K562 (cell line): Measurements from ENCODE around the gene HOXB8. TPM values are rescaled to one million over a fixed set of nuclear protein-coding genes. Genes with fewer than 3 reads are reported as not detected.

Source experiments
- ATAC-seq: fragments of 200-7000 bp; cut with Tn5 transposase; 3 replicates; pipeline ENCODE4 v1.9.1; 2020; ENCODE audit warnings: moderate library complexity
- BruUV-seq: library from RNA; stranded (reverse); fragments of 400-500 nt; replicated peaks from 2 replicates; lab custom pipeline; 2021; lab: Mats Ljungman, UMichigan
- CTCF ChIA-PET: fragments of 300-600 bp; formaldehyde crosslinking; extraction: SDS; loops from one replicate; lab custom pipeline; 2021; ENCODE audit warnings: low intra/inter-chr PET ratio; lab: Yijun Ruan, JAX
- POLR2A ChIA-PET: fragments of 300-600, 350-650 bp; sonication (Branson Sonifier 250); formaldehyde crosslinking; extraction: SDS; loops from one replicate; lab custom pipeline; 2021; ENCODE audit warnings: antibody characterized with exemption, inconsistent platforms; lab: Yijun Ruan, JAX
- DNase-seq, 4 experiments: peaks; one replicate each; pipeline versions ENCODE4 v3.0.0 to v3.0.0-alpha.2; 2011 to 2018; ENCODE audit warnings: low spot score in 3 of 4, mixed read lengths in 3 of 4; ENCODE audit errors: extremely low read depth in 1 of 4
- FAIRE-seq: peaks from 2 replicates; lab custom pipeline; 2011; peaks lifted over from hg19 to GRCh38; lab: Jason Lieb, UNC
- H2AFZ ChIP-seq: 2 replicates; pipeline ENCODE4 v1.6.0; 2011; ENCODE audit warnings: low read depth, low read length, control low read depth, inconsistent platforms
- H3K27ac ChIP-seq: fragments of 200-600 bp; 3 replicates; pipeline ENCODE4 v1.8.0; 2011; ENCODE audit warnings: low read depth, mild to moderate bottlenecking, control low read depth, inconsistent platforms, low read length, moderate library complexity, mixed read lengths; ENCODE audit errors: extremely low read depth
- H3K27me3 ChIP-seq, 2 experiments: fragments of 300-600 bp in 1 of 2; 2 replicates in 1 of 2; 3 replicates in 1 of 2; pipeline versions ENCODE4 v1.6.0 to v1.8.0; 2011; ENCODE audit warnings: inconsistent platforms in 2 of 2, low read length in 2 of 2, mild to moderate bottlenecking in 1 of 2, mixed read lengths in 1 of 2, moderate library complexity in 1 of 2; ENCODE audit not compliant: control insufficient read depth in 2 of 2, insufficient read depth in 2 of 2
- H3K36me3 ChIP-seq: fragments of 300-600 bp; 3 replicates; pipeline ENCODE4 v1.8.0; 2011; ENCODE audit warnings: mild to moderate bottlenecking, low read length, inconsistent platforms; ENCODE audit not compliant: control insufficient read depth, insufficient read depth
- H3K4me1 ChIP-seq, 2 experiments: fragments of 200-600 bp in 1 of 2; replicated peaks in 1 of 2; 2 replicates in 1 of 2; 3 replicates in 1 of 2; pipeline versions ENCODE4 v1.5.1 to v1.8.0; 2011; ENCODE audit warnings: inconsistent platforms in 2 of 2, low read length in 2 of 2, mild to moderate bottlenecking in 1 of 2, mixed read lengths in 1 of 2, moderate library complexity in 1 of 2; ENCODE audit not compliant: control insufficient read depth in 2 of 2, insufficient read depth in 2 of 2
- H3K4me2 ChIP-seq: 2 replicates; pipeline ENCODE4 v1.6.1; 2011; ENCODE audit warnings: low read length, control low read depth, inconsistent platforms, mixed read lengths; ENCODE audit not compliant: insufficient read depth
- H3K4me3 ChIP-seq: fragments of 200-600 bp; sonication (generic), shearing (Covaris generic); 2 replicates; pipeline ENCODE4 v1.5.1; 2016; ENCODE audit warnings: control low read depth, inconsistent platforms
- H3K79me2 ChIP-seq: fragments of 200-600 bp; 3 replicates; pipeline ENCODE4 v1.8.0; 2011; ENCODE audit warnings: low read length, inconsistent platforms; ENCODE audit not compliant: control insufficient read depth, insufficient read depth
- H3K9ac ChIP-seq, 2 experiments: 2 replicates each; pipeline versions ENCODE4 v1.6.0 to v1.6.1; 2011; ENCODE audit warnings: low read depth in 2 of 2, low read length in 2 of 2, control low read depth in 1 of 2, inconsistent platforms in 1 of 2, mild to moderate bottlenecking in 1 of 2, mixed read lengths in 1 of 2; ENCODE audit not compliant: insufficient read depth in 1 of 2
- H3K9me1 ChIP-seq: one replicate; pipeline ENCODE4 v1.6.0; 2011; ENCODE audit warnings: inconsistent platforms, mild to moderate bottlenecking, low read length, moderate library complexity; ENCODE audit not compliant: control insufficient read depth, insufficient read depth
- H3K9me3 ChIP-seq: replicated peaks from 2 replicates; pipeline ENCODE4 v1.5.1; 2011; ENCODE audit warnings: low read depth, low read length, inconsistent platforms; ENCODE audit not compliant: control insufficient read depth, insufficient read depth
- H4K20me1 ChIP-seq: replicated peaks from 2 replicates; pipeline ENCODE4 v1.6.1; 2011; ENCODE audit warnings: low read length, inconsistent platforms, mixed read lengths; ENCODE audit not compliant: control insufficient read depth, insufficient read depth
- KDM2B ChIP-seq: fragments of 250-450 bp; sonication (Bioruptor Pico); IDR thresholded peaks from 2 replicates; pipeline ENCODE4 v1.8.0; 2021; ENCODE audit warnings: mild to moderate bottlenecking, moderate library complexity
- NCOA2 ChIP-seq, 2 experiments: fragments of 450-650 bp; IDR thresholded peaks; 2 replicates each; pipeline ENCODE4 v1.6.1; 2018; ENCODE audit warnings: mild to moderate bottlenecking in 2 of 2, moderate library complexity in 1 of 2; ENCODE audit not compliant: partially characterized antibody in 2 of 2
- POLR2AphosphoS5 ChIP-seq: IDR thresholded peaks from 2 replicates; pipeline ENCODE4 v1.6.1; 2011; ENCODE audit warnings: mild to moderate bottlenecking, low read depth, low read length, moderate library complexity; ENCODE audit not compliant: control insufficient read depth, insufficient read depth
- RHOXF2B ChIP-seq: fragments of 250-450 bp; sonication (Bioruptor Pico); conservative IDR thresholded peaks from 2 replicates; pipeline ENCODE4 v1.5.1; 2021
- SAP30 ChIP-seq: fragments of 200-600 bp; sonication (generic); IDR thresholded peaks from 2 replicates; pipeline ENCODE4 v1.6.1; 2012; ENCODE audit warnings: borderline replicate concordance, low read depth, mild to moderate bottlenecking, moderate library complexity, low read length, control low read depth, inconsistent platforms; ENCODE audit not compliant: insufficient read depth, poor library complexity, severe bottlenecking
- XRCC5 ChIP-seq: fragments of 200-400 bp; formaldehyde crosslinking; IDR thresholded peaks from 2 replicates; pipeline ENCODE4 v1.6.1; 2017; ENCODE audit warnings: low read depth, mild to moderate bottlenecking, low read length
- ZEB2 ChIP-seq: fragments of 450-650 bp; IDR thresholded peaks from 2 replicates; pipeline ENCODE4 v1.6.1; 2016
- ZNF253 ChIP-seq: fragments of 250-450 bp; sonication (Bioruptor Pico); conservative IDR thresholded peaks from 2 replicates; pipeline ENCODE4 v1.6.1; 2021; ENCODE audit warnings: mild to moderate bottlenecking
- WGBS: fragments of 100-300 bp; shearing (Covaris generic); methylation state at CpG from one replicate; pipeline ENCODE4 v1.1.6; 2016; ENCODE audit warnings: low coverage, mixed read lengths; ENCODE audit not compliant: insufficient coverage; ENCODE audit errors: missing lambda C conversion rate; 5-methylcytosine and 5-hydroxymethylcytosine counted together
- in situ Hi-C: fragments of 300-500 bp; cut with MboI; formaldehyde crosslinking; loops from 4 replicates; pipeline ENCODE4 v1.15.0; 2018; ENCODE audit warnings: inconsistent platforms, mixed read lengths
- intact Hi-C: fragments of 100-400 bp; cut with micrococcal nuclease; formaldehyde crosslinking; loops from 2 replicates; pipeline ENCODE4 v1.14.2; 2022
- polyA plus RNA-seq, 8 experiments: library from polyadenylated mRNA; depleted of rRNA in 4 of 8; stranded (reverse) in 5 of 8; unstranded in 3 of 8; fragments of >200 nt; fragmentation: Nextera tagmentation in 2 of 8; fragmentation: Illumina TruSeq in 1 of 8; extraction: Ambion mirVana in 2 of 8; extraction: Trizol in 1 of 8; gene quantifications; 2 replicates each; pipeline versions ENCODE4 v1.2.1 to v1.2.3, GENCODE V29; 2011 to 2014; ENCODE audit warnings: inconsistent platforms in 1 of 8, missing spikeins in 1 of 8
- total RNA-seq, 7 experiments: library from RNA; depleted of rRNA in 6 of 7; stranded (reverse); fragments of >200 nt in 6 of 7; fragmentation: Illumina TruSeq in 2 of 7; extraction: Trizol in 2 of 7; gene quantifications; 2 replicates each; pipeline versions ENCODE4 v1.2.1 to v1.2.3, GENCODE V29; 2011 to 2021; ENCODE audit warnings: low replicate concordance in 1 of 7
- TF ChIP-seq, protein P1 (sequence below): fragments of 450-650 bp; IDR thresholded peaks from 2 replicates; pipeline ENCODE4 v1.6.1; 2016; ENCODE audit warnings: missing biosample characterization, missing genetic modification characterization

Gene HOXB8
- total and polyA plus RNA-seq, 9 of the 15 experiments (the other 6 are each of a cell fraction or from before 2014, with no cell fraction given): 0.52 to 23.8 (median 3.6) TPM

DNA sequence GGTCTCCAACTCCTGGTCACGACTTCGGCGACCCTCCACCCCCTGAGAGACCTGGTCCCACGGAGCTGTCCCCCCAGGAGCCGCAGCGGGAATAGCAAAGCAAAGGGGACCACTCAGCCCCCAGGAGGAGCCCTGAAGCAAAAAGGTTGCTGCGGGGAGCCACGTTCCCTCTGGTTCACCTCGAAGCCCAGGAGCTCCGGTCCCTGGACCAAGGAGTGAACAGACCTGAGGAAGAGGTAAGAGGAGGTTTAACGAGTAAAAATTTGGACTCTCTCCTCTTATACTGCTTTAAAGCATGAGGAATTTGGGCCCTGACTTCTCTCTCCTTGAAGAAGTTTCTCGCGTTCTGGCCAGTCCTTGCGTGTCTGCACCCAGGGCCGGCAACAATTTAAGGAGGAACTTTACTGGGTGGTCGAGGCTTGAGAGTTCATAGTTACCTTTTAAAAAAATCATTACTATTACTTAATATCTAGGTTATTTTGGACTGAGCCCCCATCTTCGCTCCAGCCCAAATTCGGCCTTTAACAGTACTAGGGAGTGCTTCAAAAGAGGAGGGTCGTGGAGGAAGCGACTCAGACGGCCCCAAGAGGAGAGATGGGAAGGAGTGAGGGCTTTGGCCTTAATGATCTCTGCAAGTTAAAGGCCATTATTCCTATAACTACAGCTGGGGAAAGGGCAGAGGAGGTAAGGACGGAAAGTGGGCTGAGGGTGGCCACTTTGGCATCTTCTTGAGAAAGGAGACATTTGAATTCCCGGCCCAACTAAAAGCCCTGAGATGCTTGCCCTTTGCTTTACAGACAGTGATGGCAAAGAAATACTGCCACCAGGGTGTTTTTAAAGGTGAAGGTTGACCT is 28.0 kb upstream of the HOXB8 start:
- peaks cover 4% of the 10 kb centered on the region for H3K9me1 ChIP-seq
- BruUV-seq: no TSS peak
- ATAC-seq: no peak
- in situ Hi-C loops: no loop called here
- H3K4me3 ChIP-seq: no peak overlapping the region
- no peaks in the 10 kb centered on the region for H3K9me3 ChIP-seq
- H3K27me3 ChIP-seq: no peaks in the 10 kb centered on the region
- H3K27ac ChIP-seq: no peak overlapping the region
- H3K79me2 ChIP-seq: peaks cover 41% of the 10 kb centered on the region
- no peaks in the 10 kb centered on the region for H3K36me3 ChIP-seq
- WGBS: 70% methylated on average over 21 of the region's 23 CpGs
- H3K9ac ChIP-seq: no peak overlapping the region
- no peak overlapping the region for H2AFZ ChIP-seq
- POLR2A ChIA-PET: interaction anchor here (1.2 to 5.1 kb wide), 3 partner anchors 14 to 29 kb away, joined by 3 to 14 read pairs (median 5); partner anchors contain the start of gene HOXB9
- FAIRE-seq: no peak
- intact Hi-C loops: no loop called here
- no peak overlapping the region for H3K4me2 ChIP-seq
- CTCF ChIA-PET: interaction anchor here (0.6 to 0.7 kb wide), 2 partner anchors 316 to 795 kb away, joined by 3 read pairs; no protein-coding TSS in a partner anchor
- H4K20me1 ChIP-seq: no peaks in the 10 kb centered on the region
- H3K4me1 ChIP-seq: peaks cover 26 to 44% of the 10 kb centered on the region in 2 experiments; a peak in 4 of 5 replicates
- no peak for DNase-seq
- TF ChIP-seq SAP30 (no peak), ZNF253 (CRISPR knock-in tag) (no peak), POLR2AphosphoS5 (no peak), RHOXF2B (CRISPR knock-in tag) (no peak), NCOA2 (IDR thresholded peaks at IDR 0.05; ENCODE audit: partially characterized antibody in 2 of 2) (no peak), ZEB2 (no peak), XRCC5 (no peak), KDM2B (no peak)
- TF ChIP-seq, protein P1, sequence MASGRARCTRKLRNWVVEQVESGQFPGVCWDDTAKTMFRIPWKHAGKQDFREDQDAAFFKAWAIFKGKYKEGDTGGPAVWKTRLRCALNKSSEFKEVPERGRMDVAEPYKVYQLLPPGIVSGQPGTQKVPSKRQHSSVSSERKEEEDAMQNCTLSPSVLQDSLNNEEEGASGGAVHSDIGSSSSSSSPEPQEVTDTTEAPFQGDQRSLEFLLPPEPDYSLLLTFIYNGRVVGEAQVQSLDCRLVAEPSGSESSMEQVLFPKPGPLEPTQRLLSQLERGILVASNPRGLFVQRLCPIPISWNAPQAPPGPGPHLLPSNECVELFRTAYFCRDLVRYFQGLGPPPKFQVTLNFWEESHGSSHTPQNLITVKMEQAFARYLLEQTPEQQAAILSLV (tag): no peak
